ENCODE results near the gene ASGR2. TPM values are rescaled to one million over a fixed set of nuclear protein-coding genes. Genes with fewer than 3 reads are reported as not detected.

Gene ASGR2
- polyA plus RNA-seq, 1 of the 3 experiments (the other 2 are of a cell fraction) = not detected

GRCh38 chr17:7147772-7148171, 33.1 kb upstream of the ASGR2 start (continued):
- TF ChIP-seq CTCF (IDR thresholded peaks at IDR 0.05) (no peak), RXRA (IDR thresholded peaks at IDR 0.05; ENCODE audit: borderline replicate concordance, low read depth) (no peak)

GRCh38 chr17:7146115-7146514, 31.5 kb upstream of the ASGR2 start:
- no peak overlapping the region for H3K27ac ChIP-seq (ENCODE audit: low read depth in 2 of 2, low read length in 1 of 2)
- CTCF ChIA-PET = interaction anchor here (0.6 to 17.9 kb wide), 5 partner anchors 10 to 150 kb away, joined by 3 to 502 read pairs (median 7); partner anchors contain the start of gene SLC16A11
- H3F3A ChIP-seq (replicated peaks; ENCODE audit: insufficient read depth) = no peaks in the 10 kb centered on the region
- H4K20me1 ChIP-seq (ENCODE audit: insufficient read depth) = no peaks in the 10 kb centered on the region
- DNase-seq = no peak
- no peak overlapping the region for H3K4me3 ChIP-seq (ENCODE audit: low read depth in 2 of 2, low read length in 1 of 2)
- no peak for TF ChIP-seq FOXM1 (IDR thresholded peaks at IDR 0.05; ENCODE audit: low read depth)
- TF ChIP-seq IRF3 (IDR thresholded peaks at IDR 0.05; ENCODE audit: low read depth, low read length) = no peak
- TF ChIP-seq PBX3 (IDR thresholded peaks at IDR 0.05) = no peak
- TF ChIP-seq USF2 (IDR thresholded peaks at IDR 0.05; ENCODE audit: borderline replicate concordance, low read depth, low read length) = no peak
- TF ChIP-seq NFIC (IDR thresholded peaks at IDR 0.05; ENCODE audit: borderline replicate concordance) = no peak
- no peak for TF ChIP-seq JUND (IDR thresholded peaks at IDR 0.05)
- no peak for TF ChIP-seq GABPA (IDR thresholded peaks at IDR 0.05; ENCODE audit: low read depth)
- TF ChIP-seq TCF12 (IDR thresholded peaks at IDR 0.05) = no peak
- no peak for TF ChIP-seq RCOR1 (IDR thresholded peaks at IDR 0.05; ENCODE audit: low read length)
- TF ChIP-seq MEF2A (IDR thresholded peaks at IDR 0.05; ENCODE audit: borderline replicate concordance, low read depth) = no peak
- TF ChIP-seq SMC3 (IDR thresholded peaks at IDR 0.05; ENCODE audit: low read depth, low read length) = no peak
- no peak for TF ChIP-seq MAX (IDR thresholded peaks at IDR 0.05; ENCODE audit: low read depth)
- no peak for TF ChIP-seq EP300 (IDR thresholded peaks at IDR 0.05; ENCODE audit: borderline replicate concordance in 1 of 2, low read depth in 1 of 2, low read length in 1 of 2)
- no peak for TF ChIP-seq ZBTB33 (IDR thresholded peaks at IDR 0.05; ENCODE audit: borderline replicate concordance, low read depth)
- no peak for TF ChIP-seq CTCF (IDR thresholded peaks at IDR 0.05)
- no peak overlapping the region for H3K4me2 ChIP-seq
- WGBS (ENCODE audit: low lambda C conversion rate) = 25% methylated on average over 6 of the region's 6 CpGs
- no peaks in the 10 kb centered on the region for H3K4me1 ChIP-seq (ENCODE audit: control insufficient read depth in 1 of 2, insufficient read depth in 2 of 2, low read depth in 1 of 2, low read length in 1 of 2)
- POLR2A ChIA-PET = no interaction called here
- H2AFZ ChIP-seq (ENCODE audit: low read depth) = no peak overlapping the region
- no peaks in the 10 kb centered on the region for H3K9me3 ChIP-seq
- no peaks in the 10 kb centered on the region for H3K9me2 ChIP-seq
- peaks cover 77% of the 10 kb centered on the region for H3K27me3 ChIP-seq (ENCODE audit: insufficient read depth)
- H3K36me3 ChIP-seq (replicated peaks in 1 of 2; ENCODE audit: control insufficient read depth in 1 of 2, insufficient read depth in 2 of 2, low read length in 1 of 2) = no peaks in the 10 kb centered on the region
- H3K79me2 ChIP-seq (ENCODE audit: insufficient read depth) = no peaks in the 10 kb centered on the region
- no peak overlapping the region for H3K9ac ChIP-seq

Measured in SK-N-SH (cell line).